Muscle of arm (tissue), 12 donors: ENCODE measurements around the gene IFNGR2. TPM values are rescaled to one million over a fixed set of nuclear protein-coding genes. Genes with fewer than 3 reads are reported as not detected.
"Not testable (repeated sequence)": the region's sequence is repeated elsewhere in the genome, so short reads cannot be mapped to it uniquely, and the experiment has no call there.

Source experiments
- DNase-seq: peaks from one replicate; pipeline ENCODE4 v3.0.0-alpha.2; 2013
- polyA plus RNA-seq, 12 donors: library from polyadenylated mRNA; unstranded; fragments of 120-200 nt; gene quantifications; one replicate each; pipeline ENCODE4 v1.2.1, GENCODE V29; 2013; ENCODE audit not compliant: insufficient read length in 12 of 12

The IFNGR2 gene
- polyA plus RNA-seq, 12 donors = 49.3 to 90.4 (median 54.2) TPM; not detected in 1

DNA sequence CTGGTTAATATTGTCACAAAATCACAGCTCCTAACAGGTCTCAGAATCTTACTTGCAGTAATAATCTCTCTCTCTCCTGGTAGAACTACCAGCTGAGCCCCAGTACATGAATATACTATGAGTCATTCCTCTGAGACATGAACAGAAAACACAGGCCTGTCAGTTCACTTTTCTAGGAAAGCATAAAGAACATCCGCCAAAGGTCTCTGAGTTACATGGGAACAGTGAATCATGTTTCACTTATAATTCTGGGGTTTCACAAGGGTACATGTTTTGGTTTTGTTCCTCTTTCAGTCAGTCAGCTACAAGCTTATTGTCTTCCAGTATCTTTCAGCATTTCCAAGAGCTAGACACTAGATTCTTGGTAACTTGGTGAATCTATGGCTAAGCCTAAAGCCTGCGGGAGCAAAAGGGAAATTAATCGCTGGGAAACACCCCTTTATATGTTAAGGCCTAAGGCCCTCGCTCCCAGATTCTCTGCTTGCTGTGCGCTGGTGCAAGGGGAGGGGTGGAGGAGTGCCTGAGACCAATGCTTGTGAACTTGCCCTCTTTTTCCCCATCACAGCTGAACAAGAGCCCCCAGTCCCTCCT is 31.7 kb downstream of the IFNGR2 start:
- no peak for DNase-seq

- no peak for DNase-seq
Measured at GRCh38 chr21:33437140-33437539, 33.9 kb downstream of the IFNGR2 start.

GRCh38 chr21:33441489-33442477 is 38.6 kb downstream of the IFNGR2 start:
- DNase-seq = no peak

DNA sequence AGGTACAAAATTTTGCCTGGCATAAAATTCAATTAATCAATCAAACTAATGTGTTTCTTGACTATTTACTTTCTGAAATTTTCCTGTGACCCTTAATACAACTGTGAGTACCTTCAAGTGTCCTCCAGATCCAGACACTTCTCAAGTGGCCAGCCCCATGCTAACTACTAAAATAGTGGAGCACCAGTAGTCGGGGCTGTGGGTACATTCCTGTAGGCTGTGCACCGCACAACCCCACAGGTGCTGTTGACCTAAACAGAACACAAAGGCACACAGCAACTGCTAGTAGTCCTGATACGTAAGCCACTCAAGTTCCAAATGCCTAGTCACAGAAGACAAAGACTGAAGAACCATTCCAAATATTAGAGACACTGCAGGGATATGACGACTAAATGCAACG is 40.0 kb downstream of the IFNGR2 start:
- no peak for DNase-seq

DNA sequence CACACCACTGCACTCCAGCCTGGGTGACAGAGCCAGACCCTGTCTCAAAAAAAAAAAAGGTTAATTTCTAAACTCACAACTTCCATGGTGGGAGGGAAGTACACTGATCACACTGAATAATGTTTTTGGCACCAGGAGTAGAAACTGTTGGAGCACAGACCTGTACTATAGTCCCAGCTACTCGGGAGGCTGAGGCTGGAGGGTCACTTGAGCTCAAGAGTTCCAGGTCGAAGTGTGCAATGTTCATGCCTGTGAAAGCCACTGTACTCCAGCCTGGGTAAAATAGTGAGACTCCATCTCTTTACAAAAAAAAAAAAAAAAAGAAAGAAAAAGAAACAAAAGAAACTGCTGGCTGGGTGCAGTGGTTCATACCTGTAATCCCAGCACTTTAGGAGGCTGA is 41.3 kb downstream of the IFNGR2 start:
- no peak for DNase-seq

- not testable (repeated sequence) for DNase-seq
Measured at GRCh38 chr21:33446620-33447019, 43.4 kb downstream of the IFNGR2 start.

DNA sequence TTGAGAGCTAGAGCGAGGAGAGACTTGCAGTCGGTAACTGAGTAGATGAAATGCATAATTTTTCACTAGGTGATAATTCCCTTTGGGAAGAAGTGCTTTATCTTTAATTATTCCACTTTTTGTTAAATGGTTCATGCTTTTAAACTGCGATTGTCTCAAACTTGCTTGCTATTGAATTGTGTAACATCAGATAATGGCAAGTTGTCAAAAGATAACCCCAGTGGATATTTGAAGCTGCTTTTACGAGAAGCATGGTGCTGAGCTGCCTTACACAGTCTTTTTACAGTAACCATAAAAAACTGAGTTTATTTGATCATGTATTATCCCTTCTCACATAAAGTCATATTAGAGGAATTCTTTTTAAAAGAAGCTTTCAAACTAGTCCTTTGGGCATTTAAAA is 46.4 kb downstream of the IFNGR2 start:
- DNase-seq = no peak

DNA sequence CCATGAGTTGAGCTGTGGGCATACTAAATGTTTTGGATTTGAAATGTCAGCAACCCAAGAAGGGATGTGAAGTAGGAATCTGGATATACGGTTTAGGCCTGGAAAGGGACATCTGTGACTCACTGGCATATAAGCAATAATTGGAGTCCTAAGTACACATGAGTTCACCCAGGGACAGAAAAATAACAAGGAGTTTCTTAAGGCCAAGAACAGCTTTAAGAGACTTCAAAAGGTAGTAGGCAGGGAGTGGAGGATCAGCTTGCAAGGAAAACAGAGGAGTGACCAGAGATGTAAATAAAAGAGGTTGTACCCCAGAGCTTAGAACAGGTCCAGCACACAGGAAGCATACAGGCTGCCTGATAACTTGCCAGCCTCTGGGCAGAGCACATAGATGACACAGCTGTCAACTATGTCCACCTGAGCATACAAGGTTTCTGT is 48.4 kb downstream of the IFNGR2 start:
- DNase-seq = no peak

DNA sequence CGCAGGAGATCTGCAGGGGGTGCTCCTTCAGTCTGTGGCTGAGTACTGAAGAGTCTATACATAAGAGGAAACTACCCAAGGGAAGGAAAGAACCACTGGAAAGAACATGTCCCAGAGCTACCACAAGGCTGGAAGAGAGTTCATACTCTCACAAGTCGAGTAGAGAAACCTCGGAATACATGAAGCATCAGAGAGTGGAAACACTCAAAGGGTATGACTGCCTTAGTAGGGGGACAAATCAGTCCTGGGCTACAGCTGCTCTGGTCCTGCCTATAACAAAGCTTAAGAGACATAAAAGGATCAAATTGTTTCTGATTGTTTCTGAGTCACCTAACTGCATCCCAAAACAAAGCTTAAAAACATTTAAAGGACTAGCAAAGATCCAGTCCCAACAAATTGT is 49.1 kb downstream of the IFNGR2 start:
- DNase-seq = no peak

GRCh38 chr21:33455686-33456446 is 52.7 kb downstream of the IFNGR2 start:
- DNase-seq = no peak

GRCh38 chr21:33458861-33459260 is 55.6 kb downstream of the IFNGR2 start:
- DNase-seq = no peak

GRCh38 chr21:33461538-33462250 is 58.5 kb downstream of the IFNGR2 start:
- DNase-seq = no peak

DNA sequence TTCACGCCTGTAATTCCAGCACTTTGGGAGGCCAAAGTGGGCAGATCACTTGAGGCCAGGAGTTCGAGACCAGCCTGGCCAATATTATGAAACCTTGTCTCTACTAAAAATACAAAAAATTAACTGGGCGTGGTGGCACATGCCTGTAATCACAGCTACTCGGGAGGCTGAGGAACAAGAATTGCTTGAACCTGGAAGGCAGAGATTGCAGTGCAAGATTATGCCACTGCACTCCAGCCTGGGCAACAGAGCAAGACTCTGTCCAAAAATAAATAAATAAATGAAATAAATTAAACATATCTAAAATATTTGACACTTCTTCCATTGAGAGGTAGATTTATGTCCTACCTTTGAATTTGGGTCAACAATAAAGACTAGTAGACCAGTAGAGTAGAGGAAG is 66.0 kb downstream of the IFNGR2 start:
- DNase-seq = not testable (repeated sequence)

DNA sequence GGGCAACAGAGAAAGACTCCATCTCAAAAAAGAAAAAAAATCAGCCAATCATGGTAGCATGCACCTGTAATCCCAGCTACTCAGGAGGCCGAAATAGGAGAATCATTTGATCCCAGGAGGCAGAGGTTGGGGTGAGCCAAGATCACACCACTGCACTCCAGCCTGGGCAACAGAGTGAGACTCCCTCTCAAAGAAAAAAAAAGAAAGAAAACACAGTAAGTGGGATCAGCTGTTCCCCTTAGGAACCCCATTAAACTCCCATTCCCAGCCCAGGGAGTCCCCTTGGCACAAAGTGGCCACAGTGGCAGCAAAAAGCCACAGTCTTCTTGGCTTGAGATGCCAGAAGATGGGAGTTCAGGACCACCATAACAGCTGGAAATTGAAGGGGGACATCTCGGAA is 67.5 kb downstream of the IFNGR2 start:
- DNase-seq = no peak

- no peak for DNase-seq
Measured at GRCh38 chr21:33473344-33473743, 70.1 kb downstream of the IFNGR2 start.

GRCh38 chr21:33477066-33477465 is 73.9 kb downstream of the IFNGR2 start:
- DNase-seq = no peak

DNA sequence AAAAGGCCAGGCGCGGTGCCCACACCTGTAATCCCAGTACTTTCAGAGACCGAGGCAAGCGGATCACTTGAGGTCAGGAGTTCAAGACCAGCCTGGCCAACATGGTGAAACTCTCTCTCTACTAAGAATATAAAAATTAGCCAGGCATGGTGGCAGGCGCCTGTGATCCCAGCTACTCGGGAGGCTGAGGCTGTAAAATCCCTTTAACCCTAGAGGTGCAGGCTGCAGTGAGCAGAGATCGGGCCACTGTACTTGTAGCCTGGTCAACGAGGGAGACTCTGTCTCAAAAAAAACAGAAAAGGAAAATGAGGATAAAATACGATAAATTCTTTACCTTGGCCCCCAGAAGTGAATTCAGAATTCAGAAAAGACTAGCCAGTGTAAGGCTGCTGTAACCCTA is 75.0 kb downstream of the IFNGR2 start:
- no peak for DNase-seq

GRCh38 chr21:33478935-33479678 is 75.9 kb downstream of the IFNGR2 start:
- peak; percentile 24 for DNase-seq

GRCh38 chr21:33479679-33480480 is 76.7 kb downstream of the IFNGR2 start, which contains the start of gene TMEM50B:
Gene TMEM50B, minus strand, starts transcription at chr21:33479974. Its CDS starts 11,089 bp downstream, at chr21:33468885.
- peak; percentile 94 for DNase-seq
